Heart left ventricle (tissue), 16 donors: ENCODE measurements around the gene SLC44A5. TPM values are rescaled to one million over a fixed set of nuclear protein-coding genes. Genes with fewer than 3 reads are reported as not detected.
A peak's percentile ranks its signal among the peaks of the same experiment; 100 is the strongest.

ENCODE experiments used
- ATAC-seq, 4 donors: fragments of 200-7000 bp; cut with Tn5 transposase; one replicate each; pipeline ENCODE4 v1.9.1; 2020 to 2022; ENCODE audit warnings: moderate library complexity in 4 of 4, mild to moderate bottlenecking in 3 of 4, moderate number of reproducible peaks in 1 of 4
- DNase-seq, 5 donors: peaks; one replicate each; pipeline ENCODE4 v3.0.0-alpha.2; 2020
- H3K27ac ChIP-seq, 12 donors: fragments of 200-600 bp; sonication (generic) in 4 of 12; one replicate each; pipeline versions ENCODE4 v1.5.0 to v1.8.0; 2016 to 2022; ENCODE audit warnings: mild to moderate bottlenecking in 2 of 12
- H3K27me3 ChIP-seq, 9 donors: fragments of 200-600 bp; sonication (generic) in 2 of 9; one replicate each; pipeline versions ENCODE4 v1.5.1 to v1.8.0; 2016 to 2022; ENCODE audit warnings: mild to moderate bottlenecking in 3 of 9
- H3K36me3 ChIP-seq, 9 donors: fragments of 200-600 bp; sonication (generic) in 2 of 9; one replicate each; pipeline versions ENCODE4 v1.5.0 to v1.8.0; 2018 to 2022; ENCODE audit warnings: mild to moderate bottlenecking in 2 of 9
- H3K4me1 ChIP-seq, 12 donors: fragments of 200-600 bp; sonication (generic) in 4 of 12; one replicate each; pipeline versions ENCODE4 v1.5.0 to v1.8.0; 2016 to 2022; ENCODE audit warnings: mild to moderate bottlenecking in 3 of 12
- H3K4me3 ChIP-seq, 12 donors: fragments of 200-600 bp; sonication (generic) in 4 of 12; one replicate each; pipeline versions ENCODE4 v1.5.0 to v1.8.0; 2017 to 2022; ENCODE audit warnings: mild to moderate bottlenecking in 9 of 12, moderate library complexity in 4 of 12
- H3K9me3 ChIP-seq, 12 donors: fragments of 200-600 bp; sonication (generic) in 4 of 12; one replicate each; pipeline versions ENCODE4 v1.5.0 to v1.8.0; 2016 to 2022; ENCODE audit warnings: mild to moderate bottlenecking in 1 of 12
- CTCF ChIP-seq, 12 donors: fragments of 200-600 bp; sonication (generic) in 4 of 12; IDR thresholded peaks; one replicate each; pipeline versions ENCODE4 v1.5.0 to v1.8.0; 2018 to 2022; ENCODE audit warnings: antibody characterized with exemption in 12 of 12, mild to moderate bottlenecking in 5 of 12
- POLR2A ChIP-seq, 2 donors: fragments of 450-650 bp; IDR thresholded peaks; one replicate each; pipeline ENCODE4 v1.6.1; 2017; ENCODE audit warnings: antibody characterized with exemption in 2 of 2, mild to moderate bottlenecking in 2 of 2, moderate library complexity in 2 of 2
- WGBS, 4 donors: extraction: QIAGEN DNeasy Blood & Tissue Kit in 2 of 4; methylation state at CpG; one replicate each; pipeline versions ENCODE4 v1.1.5 to v1.1.7; 2013 to 2018; 5-methylcytosine and 5-hydroxymethylcytosine counted together
- intact Hi-C, 10 donors: fragments of 100-400 bp; cut with DNase I; formaldehyde crosslinking; loops; one replicate each; pipeline versions ENCODE4 v1.11.1 to v1.14.2; 2022
- polyA plus RNA-seq, 2 donors: library from polyadenylated mRNA; stranded (reverse); fragments of 200-250 nt; gene quantifications; one replicate each; pipeline ENCODE4 v1.2.3, GENCODE V29; 2013
- total RNA-seq, 9 donors: library from RNA; depleted of rRNA in 2 of 9; stranded (reverse); fragments of >200 nt in 2 of 9; fragmentation: NEBNext Ultra II Directional in 3 of 9; extraction: Animal tissue kit (Norgen Biotek cat#: 25700) in 3 of 9; gene quantifications; one replicate each; pipeline versions ENCODE4 v1.1.0 to v1.2.4, GENCODE V29; 2016 to 2023
- donor health status: ischemic (EF 13 %, LVEDD 7.1; RV severe dilation, severe dysfunction).
- donor health status: healthy with polysubstance abuse.
- donor health status: DM: no; HTN: yes; CAD: no.
- donor health status: DM: no; HTN: no; CAD: no.
- donor health status: ischemic (EF 25% LVEDD 6.9; RV normal size, moderate dysfunction).
- donor health status: ischemic (EF 25% LVEDD 5.7; RV mildly dilated, moderate dysfunction).
- donor health status: healthy.
- donor health status: DM: yes; HTN: yes; CAD: no.
- donor health status: ischemic (EF 35%, LVEDD 5.7; RV mildly dilated, moderate dysfunction).
- donor health status: nonischemic (EF 11% LVEDD 7.7; RV severe dilation, severe dysfunction).
- donor health status: DM: yes; HTN: yes; CAD: no.
- donor health status: PGD.
- donor health status: ischemic (EF 29% LVEDD 5.4; RV normal size, mild dysfunction).
- donor health status: nonischemic (EF 23%, LVEDD 6.1; RV moderate dilation, normal function).

The SLC44A5 gene
- total and polyA plus RNA-seq, 11 donors, result 0.07 to 7.5 (median 1.8) TPM; not detected in 1

- intact Hi-C loops, result no loop called here
- no peaks in the 10 kb centered on the region for H3K27me3 ChIP-seq
- 72 to 79% (median 73%) methylated on average over 3 of the region's 3 CpGs for WGBS, 4 donors
- DNase-seq (no peak), ATAC-seq (no peak)
- TF ChIP-seq CTCF (IDR thresholded peaks at IDR 0.05) (no peak), POLR2A (IDR thresholded peaks at IDR 0.05) (no peak)
- H3K27ac ChIP-seq, result no peak overlapping the region
- H3K36me3 ChIP-seq, result no peaks in the 10 kb centered on the region
- H3K9me3 ChIP-seq, result no peaks in the 10 kb centered on the region
- no peak overlapping the region for H3K4me3 ChIP-seq
- H3K4me1 ChIP-seq, result no peaks in the 10 kb centered on the region
These were observed 62.0 kb downstream of the SLC44A5 start for GRCh38 chr1:75548721-75549480.

- Histone ChIP-seq H3K9me3 (no peaks in the 10 kb centered on the region), H3K4me1 (no peaks in the 10 kb centered on the region), H3K27ac (no peak overlapping the region), H3K27me3 (no peaks in the 10 kb centered on the region), H3K36me3 (no peaks in the 10 kb centered on the region), H3K4me3 (no peak overlapping the region)
- DNase-seq (no peak), ATAC-seq (no peak)
- TF ChIP-seq CTCF (IDR thresholded peaks at IDR 0.05) (no peak), POLR2A (IDR thresholded peaks at IDR 0.05) (no peak)
- intact Hi-C loops, result no loop called here
These were observed 67.2 kb downstream of the SLC44A5 start for GRCh38 chr1:75543705-75544104.

GRCh38 chr1:75542818-75543570 is 67.9 kb downstream of the SLC44A5 start:
- H3K36me3 ChIP-seq, result no peaks in the 10 kb centered on the region
- DNase-seq, result no peak
- H3K27ac ChIP-seq, result no peak overlapping the region
- intact Hi-C loops, result no loop called here
- TF ChIP-seq CTCF (IDR thresholded peaks at IDR 0.05) (no peak), POLR2A (IDR thresholded peaks at IDR 0.05) (no peak)
- no peaks in the 10 kb centered on the region for H3K4me1 ChIP-seq
- H3K4me3 ChIP-seq, result no peak overlapping the region
- H3K27me3 ChIP-seq, result no peaks in the 10 kb centered on the region
- 93 to 94% (median 93%) methylated on average over 5 of the region's 5 CpGs for WGBS, 4 donors
- no peaks in the 10 kb centered on the region for H3K9me3 ChIP-seq
- ATAC-seq, result no peak

GRCh38 chr1:75539230-75540116 is 71.4 kb downstream of the SLC44A5 start:
- intact Hi-C loops, result no loop called here
- H3K27me3 ChIP-seq, result no peaks in the 10 kb centered on the region
- DNase-seq (no peak), ATAC-seq (peak in 1 of 4 donors; percentile 63)
- TF ChIP-seq POLR2A (IDR thresholded peaks at IDR 0.05), result no peak
- no peak for TF ChIP-seq CTCF (IDR thresholded peaks at IDR 0.05)
- H3K27ac ChIP-seq, result no peak overlapping the region
- H3K4me3 ChIP-seq, result no peak overlapping the region
- WGBS, 4 donors, result 61 to 77% (median 71%) methylated on average over 6 of the region's 6 CpGs
- H3K4me1 ChIP-seq, result no peaks in the 10 kb centered on the region
- H3K9me3 ChIP-seq, result no peaks in the 10 kb centered on the region
- H3K36me3 ChIP-seq, result no peaks in the 10 kb centered on the region
